Fibroblast of gingiva (primary cell): ENCODE measurements around the gene BRD4.

Experiments used
- DNase-seq: peaks from one replicate; pipeline ENCODE4 v3.0.0-alpha.2; 2011; ENCODE audit warnings: low read depth

Gene BRD4

GRCh38 chr19:15188851-15189250 lies 143.5 kb downstream of the BRD4 start:
- DNase-seq, result no peak

- DNase-seq, result no peak
Observed at GRCh38 chr19:15187026-15188007, 145.0 kb downstream of the BRD4 start.
